ENCODE measurements around the gene MEIS2. TPM values are rescaled to one million over a fixed set of nuclear protein-coding genes. Genes with fewer than 3 reads are reported as not detected.

The MEIS2 gene
- total RNA-seq, 6 donors from 2014 or later = 13.7 to 53.4 (median 21.4) TPM

DNA sequence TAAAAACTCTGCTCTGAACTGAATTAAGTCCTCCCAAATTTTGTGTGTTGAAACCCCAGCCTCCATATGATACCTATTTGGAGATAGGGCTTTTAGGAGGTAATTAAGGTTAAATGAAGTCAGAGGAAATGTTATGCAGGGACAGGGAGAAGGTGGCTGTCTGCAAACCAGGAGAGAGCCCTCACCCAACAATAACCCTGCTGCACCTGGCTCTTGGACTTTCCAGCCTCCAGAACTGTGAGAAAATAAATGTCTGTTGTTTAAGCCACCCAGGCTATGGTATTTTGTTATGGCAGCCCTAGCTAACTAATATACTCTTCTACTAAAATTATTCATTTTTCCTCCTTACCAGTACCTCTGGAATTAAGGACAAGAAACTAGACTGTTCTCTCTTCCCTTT lies 79.5 kb downstream of the MEIS2 start:
- TF ChIP-seq POLR2AphosphoS5 (IDR thresholded peaks at IDR 0.05) (no peak), POLR2A (IDR thresholded peaks at IDR 0.05) (no peak), EP300 (IDR thresholded peaks at IDR 0.05) (no peak), CTCF (IDR thresholded peaks at IDR 0.05) (no peak)
- Histone ChIP-seq H3K4me3 (no peak overlapping the region), H3K36me3 (no peaks in the 10 kb centered on the region), H3K27me3 (no peaks in the 10 kb centered on the region), H3K9me3 (no peaks in the 10 kb centered on the region), H3K4me1 (peaks cover 6 to 27% (median 11%) of the 10 kb centered on the region in 4 donors), H3K27ac (peak overlapping the region in 1 of 4 donors; percentile 46)
- ATAC-seq (ENCODE audit: low FRiP score in 2 of 2) (no peak), DNase-seq (no peak)

DNA sequence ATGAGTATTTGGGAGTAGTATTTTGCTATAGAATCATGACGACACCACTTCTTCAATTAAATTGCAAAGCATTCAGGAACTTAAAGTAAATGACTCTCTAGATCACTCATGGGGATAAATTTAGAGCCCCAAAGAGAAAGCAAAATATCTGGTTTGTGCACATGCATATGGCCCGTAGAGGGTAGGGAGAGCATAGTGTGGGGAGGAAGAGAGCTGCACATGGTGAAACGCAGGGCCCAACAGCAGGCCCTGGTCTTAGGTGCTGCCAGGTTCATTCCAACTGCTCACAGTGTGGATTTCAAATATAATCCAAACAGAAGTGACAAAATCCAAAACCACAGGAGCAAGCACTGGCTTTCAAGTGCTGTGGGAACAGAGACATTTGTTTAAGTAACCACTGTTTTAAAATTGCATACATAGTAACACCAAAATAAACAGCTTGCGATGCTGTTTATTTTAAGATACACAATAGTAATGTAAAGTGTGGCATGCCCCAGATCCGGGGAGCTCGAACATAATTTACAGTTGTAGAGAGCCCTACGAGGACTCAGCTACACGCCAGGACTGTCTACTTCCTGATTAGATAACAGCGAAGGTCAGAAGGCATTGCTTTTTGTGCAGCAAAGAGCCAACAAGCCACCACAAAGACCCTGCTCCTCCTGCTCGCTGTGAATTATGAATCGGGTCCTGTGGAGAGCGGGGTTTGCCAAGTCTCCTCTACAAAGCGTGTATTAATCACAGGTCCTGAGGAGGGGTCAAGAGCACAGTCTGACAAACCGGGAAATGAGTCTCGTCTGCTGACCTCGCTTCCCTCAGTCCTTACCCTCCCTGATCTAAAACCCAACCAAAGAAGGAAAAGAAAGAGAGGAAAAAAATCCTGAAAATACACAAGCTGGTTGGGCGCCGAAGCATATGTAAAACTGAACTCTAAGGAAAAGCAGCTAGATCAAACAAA lies 80.6 kb downstream of the MEIS2 start:
- Histone ChIP-seq H3K4me1 (peaks cover 6 to 27% (median 11%) of the 10 kb centered on the region in 4 donors), H3K36me3 (no peaks in the 10 kb centered on the region), H3K9me3 (no peaks in the 10 kb centered on the region), H3K27ac (peak overlapping the region in 3 of 4 donors; percentile 46 to 57 (median 52)), H3K27me3 (no peaks in the 10 kb centered on the region), H3K4me3 (no peak overlapping the region)
- ATAC-seq (ENCODE audit: low FRiP score in 2 of 2) (peak; percentile 50 to 85), DNase-seq (peak in 1 of 2 donors; percentile 31)
- no peak for TF ChIP-seq EP300 (IDR thresholded peaks at IDR 0.05)
- no peak for TF ChIP-seq POLR2AphosphoS5 (IDR thresholded peaks at IDR 0.05)
- no peak for TF ChIP-seq POLR2A (IDR thresholded peaks at IDR 0.05)
- TF ChIP-seq CTCF (IDR thresholded peaks at IDR 0.05) = no peak
- 28 to 41% methylated on average over 15 to 18 of the region's 18 CpGs for WGBS, 2 donors

DNA sequence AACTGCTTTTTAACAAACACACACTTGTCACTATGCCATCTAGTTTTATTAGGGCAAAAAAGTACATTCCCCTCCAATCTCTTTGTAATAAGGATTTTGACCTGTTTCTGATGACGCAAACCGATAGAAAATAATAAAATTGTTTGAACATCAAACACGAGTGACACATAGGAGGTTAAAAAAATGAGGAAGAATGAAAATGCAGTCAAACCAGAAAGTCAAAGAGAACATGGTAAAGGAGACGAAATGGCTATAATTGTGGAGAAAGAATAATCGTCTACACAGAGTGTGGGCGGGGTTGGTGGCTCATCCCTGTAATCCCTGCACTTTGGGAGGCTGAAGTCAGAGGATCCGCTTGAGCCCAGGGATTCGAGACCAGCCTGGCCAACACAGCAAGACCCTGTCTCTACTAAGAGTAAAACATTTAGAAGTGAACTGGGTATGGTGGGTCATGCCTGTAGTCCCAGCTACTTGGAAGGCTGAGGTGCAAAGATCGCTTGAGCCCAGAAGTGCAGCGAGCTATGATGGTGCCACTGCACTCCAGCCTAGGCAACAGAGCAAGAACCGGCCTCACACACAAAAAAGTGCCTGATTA lies 83.2 kb downstream of the MEIS2 start:
- 88 to 92% methylated on average over 11 of the region's 11 CpGs for WGBS, 2 donors
- Histone ChIP-seq H3K27ac (no peak overlapping the region), H3K4me1 (peaks cover 6 to 27% (median 11%) of the 10 kb centered on the region in 4 donors), H3K27me3 (no peaks in the 10 kb centered on the region), H3K36me3 (no peaks in the 10 kb centered on the region), H3K9me3 (no peaks in the 10 kb centered on the region), H3K4me3 (no peak overlapping the region)
- no peak for ATAC-seq (ENCODE audit: low FRiP score in 2 of 2)
- no peak for DNase-seq
- TF ChIP-seq POLR2AphosphoS5 (IDR thresholded peaks at IDR 0.05) (no peak), CTCF (IDR thresholded peaks at IDR 0.05) (no peak), POLR2A (IDR thresholded peaks at IDR 0.05) (no peak), EP300 (IDR thresholded peaks at IDR 0.05) (no peak)

DNA sequence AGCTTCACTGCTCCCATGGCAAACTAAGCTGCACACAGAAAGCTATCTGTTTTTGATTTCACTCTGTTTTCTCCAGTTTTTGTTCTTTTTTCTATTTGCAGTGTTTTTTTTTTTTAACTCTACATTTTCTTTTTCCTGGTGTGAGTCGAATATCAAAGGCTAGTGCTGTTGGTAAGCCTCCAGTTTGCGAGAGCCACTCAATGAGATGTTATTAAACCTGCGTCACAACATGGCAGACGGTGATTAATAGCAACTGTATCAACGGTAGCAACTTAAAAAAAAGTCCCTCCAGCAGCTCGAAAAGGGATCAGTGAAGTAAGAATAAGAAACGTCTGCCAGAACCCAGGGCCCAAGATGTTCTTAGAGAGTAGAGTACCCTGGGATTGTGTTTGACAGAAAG lies 84.1 kb downstream of the MEIS2 start:
- Histone ChIP-seq H3K9me3 (no peaks in the 10 kb centered on the region), H3K36me3 (no peaks in the 10 kb centered on the region), H3K27ac (no peak overlapping the region), H3K4me3 (peak overlapping the region in 1 of 4 donors; percentile 24), H3K4me1 (peaks cover 6 to 27% (median 11%) of the 10 kb centered on the region in 4 donors), H3K27me3 (no peaks in the 10 kb centered on the region)
- TF ChIP-seq POLR2AphosphoS5 (IDR thresholded peaks at IDR 0.05) (no peak), CTCF (IDR thresholded peaks at IDR 0.05) (no peak), EP300 (IDR thresholded peaks at IDR 0.05) (no peak), POLR2A (IDR thresholded peaks at IDR 0.05) (no peak)
- peak in 1 of 2 donors; percentile 69 for ATAC-seq (ENCODE audit: low FRiP score in 2 of 2)
- DNase-seq = no peak
- WGBS, 2 donors = 41 to 51% methylated on average over 7 of the region's 7 CpGs
